HG02938 (cell line): Measurements from ENCODE around the gene PTPN6.

Experiments
- ATAC-seq: cut with Tn5 transposase; IDR thresholded peaks from one replicate; pipeline ENCODE4 v1.9.1; 2021; ENCODE audit warnings: mild to moderate bottlenecking, moderate library complexity; ENCODE audit not compliant: unreplicated experiment

Gene PTPN6

DNA sequence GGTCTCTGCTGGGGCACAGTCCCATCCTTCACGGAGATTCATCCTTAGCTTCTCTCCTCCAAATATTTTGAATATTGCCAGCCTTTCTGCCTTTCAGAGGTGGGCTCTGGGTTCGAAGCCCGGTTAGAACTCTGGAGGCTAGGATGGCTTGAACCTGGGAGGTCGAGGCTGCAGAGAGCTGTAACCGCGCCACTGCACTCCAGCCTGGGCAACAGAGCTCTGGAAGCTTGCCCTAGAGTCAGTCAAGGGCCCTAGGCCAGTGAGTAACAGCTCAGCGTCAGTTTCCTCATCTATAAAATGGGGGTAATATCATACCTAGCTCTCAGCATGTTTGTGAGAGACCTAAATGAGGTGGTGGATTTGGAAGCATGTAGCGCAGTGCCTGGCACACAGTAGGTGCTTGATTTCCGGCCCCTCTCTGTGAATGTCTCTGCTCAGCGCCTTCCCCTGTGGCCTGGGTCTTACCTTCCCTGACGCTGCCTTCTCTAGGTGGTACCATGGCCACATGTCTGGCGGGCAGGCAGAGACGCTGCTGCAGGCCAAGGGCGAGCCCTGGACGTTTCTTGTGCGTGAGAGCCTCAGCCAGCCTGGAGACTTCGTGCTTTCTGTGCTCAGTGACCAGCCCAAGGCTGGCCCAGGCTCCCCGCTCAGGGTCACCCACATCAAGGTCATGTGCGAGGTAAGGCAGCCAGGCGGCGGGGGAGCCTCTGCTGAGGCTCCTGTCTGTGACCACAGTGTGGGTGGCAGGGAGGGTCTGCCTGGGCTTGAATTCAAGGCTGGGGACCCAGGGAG is 3.4 kb downstream of the PTPN6 start:
- ATAC-seq, result no peak

DNA sequence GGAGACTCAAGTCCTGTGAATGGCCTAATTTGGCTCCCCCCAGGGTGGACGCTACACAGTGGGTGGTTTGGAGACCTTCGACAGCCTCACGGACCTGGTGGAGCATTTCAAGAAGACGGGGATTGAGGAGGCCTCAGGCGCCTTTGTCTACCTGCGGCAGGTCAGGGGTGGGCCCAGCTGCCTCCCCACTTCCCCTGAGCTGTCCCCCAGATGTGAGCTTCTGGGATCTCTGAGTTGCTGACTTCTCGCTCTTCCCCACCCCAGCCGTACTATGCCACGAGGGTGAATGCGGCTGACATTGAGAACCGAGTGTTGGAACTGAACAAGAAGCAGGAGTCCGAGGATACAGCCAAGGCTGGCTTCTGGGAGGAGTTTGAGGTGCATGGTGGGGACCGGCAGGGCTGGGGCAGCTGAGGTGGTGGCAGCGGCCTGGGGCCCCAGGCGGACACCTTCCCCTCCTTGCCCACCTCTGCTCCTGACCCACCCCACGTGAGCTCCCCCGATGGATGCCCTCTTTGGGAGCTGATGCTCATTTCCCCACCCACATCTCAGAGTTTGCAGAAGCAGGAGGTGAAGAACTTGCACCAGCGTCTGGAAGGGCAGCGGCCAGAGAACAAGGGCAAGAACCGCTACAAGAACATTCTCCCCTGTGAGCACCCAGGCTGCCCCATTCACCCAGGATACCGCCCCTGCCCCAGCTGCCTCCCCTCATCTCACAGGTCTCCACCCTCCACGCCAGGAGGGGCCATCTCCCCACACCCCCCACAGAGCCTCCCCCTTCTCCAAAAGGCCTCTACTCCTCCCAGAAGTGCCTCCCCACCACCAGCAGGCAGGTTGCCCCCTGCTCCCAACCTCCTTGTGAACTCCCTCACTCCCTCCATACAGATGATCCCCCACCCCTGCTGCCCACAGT is 4.2 kb downstream of the PTPN6 start:
- ATAC-seq, result no peak

DNA sequence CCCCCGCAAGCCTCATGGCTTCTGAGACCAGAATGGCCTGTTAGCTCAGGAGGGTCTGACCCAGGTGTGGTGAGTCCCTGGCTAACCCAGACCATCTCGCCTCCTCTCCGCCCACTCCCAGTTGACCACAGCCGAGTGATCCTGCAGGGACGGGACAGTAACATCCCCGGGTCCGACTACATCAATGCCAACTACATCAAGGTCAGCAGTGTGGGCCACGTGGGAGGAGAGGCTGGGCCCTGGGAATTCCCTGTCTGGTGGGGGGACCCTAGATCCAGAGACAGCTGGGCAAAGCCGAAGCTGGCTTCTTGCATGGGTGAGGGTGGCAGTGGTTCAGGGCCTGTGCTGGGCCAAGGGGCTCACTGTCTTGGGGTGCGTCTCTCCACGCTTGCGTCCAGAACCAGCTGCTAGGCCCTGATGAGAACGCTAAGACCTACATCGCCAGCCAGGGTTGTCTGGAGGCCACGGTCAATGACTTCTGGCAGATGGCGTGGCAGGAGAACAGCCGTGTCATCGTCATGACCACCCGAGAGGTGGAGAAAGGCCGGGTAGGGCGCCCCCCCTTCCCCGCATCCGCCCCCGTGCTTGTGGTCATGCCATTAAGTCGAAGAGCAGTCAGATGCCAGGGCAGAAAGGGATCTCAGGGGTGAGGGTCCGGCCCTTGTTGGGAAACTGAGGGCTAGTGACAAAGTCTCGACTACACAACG is 5.0 kb downstream of the PTPN6 start:
- ATAC-seq, result no peak

GRCh38 chr12:6957151-6957701 is 6.1 kb downstream of the PTPN6 start:
- ATAC-seq, result no peak

DNA sequence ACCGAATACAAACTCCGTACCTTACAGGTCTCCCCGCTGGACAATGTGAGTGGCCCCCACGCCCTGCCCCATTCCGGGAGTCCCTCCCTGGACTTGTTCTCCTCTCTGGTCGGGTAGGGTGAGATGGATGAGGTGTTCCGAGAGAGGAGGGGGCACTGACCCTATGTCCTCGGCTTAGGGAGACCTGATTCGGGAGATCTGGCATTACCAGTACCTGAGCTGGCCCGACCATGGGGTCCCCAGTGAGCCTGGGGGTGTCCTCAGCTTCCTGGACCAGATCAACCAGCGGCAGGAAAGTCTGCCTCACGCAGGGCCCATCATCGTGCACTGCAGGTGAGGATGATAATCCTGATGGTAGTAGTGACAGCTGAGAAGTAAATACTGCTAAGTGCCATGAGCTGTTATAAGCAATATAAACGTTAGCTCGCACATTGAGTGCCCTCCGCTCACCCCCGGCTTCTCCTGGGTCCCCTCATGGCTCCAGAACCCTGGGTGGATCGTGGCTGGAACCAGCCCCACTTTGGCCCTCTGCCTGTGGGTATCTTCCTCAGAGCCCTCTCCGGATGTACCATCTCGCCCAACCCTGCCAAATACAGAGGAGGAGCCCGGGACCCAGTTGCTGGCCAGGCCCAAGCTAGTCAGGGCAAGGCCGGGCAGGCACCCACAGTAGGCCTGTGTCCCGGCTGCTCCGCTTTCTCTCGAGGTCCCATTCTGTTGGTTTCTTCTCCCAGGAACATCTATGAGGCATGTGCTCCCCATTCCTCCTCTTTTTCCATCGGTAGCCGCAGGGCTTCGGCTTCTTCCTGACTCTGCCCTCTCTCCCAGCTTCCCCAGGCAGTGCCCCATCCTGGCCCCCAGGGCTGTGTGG is 6.8 kb downstream of the PTPN6 start:
- no peak for ATAC-seq

DNA sequence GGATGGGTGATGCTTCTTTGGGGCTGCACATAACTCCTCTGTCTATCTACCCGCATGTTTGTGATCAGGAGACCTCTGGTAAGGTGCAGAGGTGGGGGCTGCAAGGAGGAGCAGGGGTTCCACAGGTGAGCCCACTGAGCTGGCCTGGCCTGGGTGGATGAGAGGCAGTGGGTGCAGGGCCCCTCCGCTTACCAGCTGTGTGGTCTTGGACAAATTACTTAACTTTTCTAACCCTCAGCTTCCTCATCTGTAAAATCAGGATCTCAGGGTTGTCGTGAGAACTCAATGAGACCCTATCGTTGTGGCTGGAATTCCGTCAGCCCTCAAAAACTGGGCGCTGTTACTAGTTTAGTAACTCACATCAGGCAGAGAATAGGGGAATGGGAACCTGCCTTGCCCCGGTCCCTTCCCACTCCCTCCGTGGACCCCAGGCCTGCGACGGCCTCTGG is 7.5 kb downstream of the PTPN6 start:
- no peak for ATAC-seq

DNA sequence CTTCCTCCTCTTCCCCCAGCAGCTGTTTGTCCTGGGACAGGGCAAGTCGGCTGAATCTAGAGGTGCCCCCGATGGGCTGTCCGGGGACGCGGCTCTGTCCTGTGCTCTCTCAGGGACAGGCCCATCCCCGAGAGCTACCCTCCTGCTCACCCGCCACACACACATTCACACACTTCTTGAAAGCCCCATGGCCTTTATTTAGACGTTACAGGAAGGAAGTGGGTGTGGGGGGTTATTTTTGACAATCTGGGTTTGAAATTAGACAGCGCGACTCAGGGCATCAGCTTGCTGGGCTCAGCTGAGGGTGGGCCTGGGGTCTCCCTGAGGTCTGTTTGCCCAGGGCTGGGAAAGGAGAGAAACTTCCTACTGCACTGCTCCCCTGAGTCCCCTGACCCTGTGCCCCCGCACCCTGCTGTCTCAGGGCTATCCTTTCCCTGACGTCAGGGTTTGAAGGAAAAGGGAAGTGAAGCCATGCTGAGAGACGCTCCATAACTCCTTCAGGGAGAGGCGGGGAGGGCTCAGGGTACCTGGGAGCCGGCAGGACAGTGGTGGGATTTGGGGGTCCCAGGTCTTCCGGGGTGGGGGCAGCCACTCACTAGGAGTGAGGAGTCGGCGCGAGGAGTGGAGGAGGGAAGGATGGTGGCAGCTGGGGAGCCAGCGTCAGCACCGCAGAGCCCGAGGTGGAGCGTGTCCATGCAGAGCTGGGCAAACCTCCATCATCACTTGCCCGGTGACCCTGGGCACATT is 8.1 kb downstream of the PTPN6 start:
- ATAC-seq, result peak; percentile 45

- no peak for ATAC-seq
Measured at GRCh38 chr12:6959805-6960592, 8.8 kb downstream of the PTPN6 start.

GRCh38 chr12:6960593-6961277 is 9.6 kb downstream of the PTPN6 start:
- ATAC-seq, result no peak

- no peak for ATAC-seq
Measured at GRCh38 chr12:6961278-6961694, 10.1 kb downstream of the PTPN6 start.

GRCh38 chr12:6961695-6962284 is 10.6 kb downstream of the PTPN6 start:
- no peak for ATAC-seq

GRCh38 chr12:6962285-6963015 is 11.3 kb downstream of the PTPN6 start:
- ATAC-seq, result no peak

DNA sequence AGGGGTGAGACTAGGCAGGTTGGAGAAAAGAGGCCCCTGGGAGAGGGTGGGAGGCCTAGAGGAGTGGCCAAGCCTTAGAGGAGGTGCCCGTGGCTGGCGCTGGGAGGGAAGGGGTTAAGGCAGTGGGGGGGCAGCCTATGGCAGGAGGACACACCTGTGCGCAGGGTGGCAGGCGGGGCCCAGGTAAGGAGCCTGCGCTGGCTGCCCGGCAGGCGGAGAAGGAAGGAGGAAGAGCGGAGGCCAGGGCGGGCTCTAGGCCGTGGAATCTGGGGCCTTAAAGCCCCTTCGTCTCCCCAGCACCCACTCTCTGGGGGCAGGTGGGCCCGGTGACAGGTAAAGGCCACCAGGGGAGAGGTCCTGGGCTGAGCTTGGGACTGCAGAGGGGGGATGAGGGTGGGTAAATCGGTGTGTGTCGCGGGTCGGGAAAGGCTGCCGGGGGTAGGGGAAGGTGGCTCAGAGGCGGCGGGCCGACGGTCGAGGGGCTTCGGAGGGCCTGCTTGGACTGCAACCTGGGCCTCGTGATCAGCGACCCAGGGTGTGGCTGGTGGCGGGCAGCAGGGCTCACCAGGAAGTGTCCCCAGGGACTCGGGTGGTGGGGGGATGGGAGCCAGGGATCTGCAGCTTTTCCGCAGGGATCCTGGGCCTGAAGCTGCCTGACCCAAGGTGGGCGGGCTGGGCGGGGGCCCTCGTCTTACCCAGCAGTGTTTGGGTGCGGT is 12.0 kb downstream of the PTPN6 start:
- ATAC-seq, result no peak

DNA sequence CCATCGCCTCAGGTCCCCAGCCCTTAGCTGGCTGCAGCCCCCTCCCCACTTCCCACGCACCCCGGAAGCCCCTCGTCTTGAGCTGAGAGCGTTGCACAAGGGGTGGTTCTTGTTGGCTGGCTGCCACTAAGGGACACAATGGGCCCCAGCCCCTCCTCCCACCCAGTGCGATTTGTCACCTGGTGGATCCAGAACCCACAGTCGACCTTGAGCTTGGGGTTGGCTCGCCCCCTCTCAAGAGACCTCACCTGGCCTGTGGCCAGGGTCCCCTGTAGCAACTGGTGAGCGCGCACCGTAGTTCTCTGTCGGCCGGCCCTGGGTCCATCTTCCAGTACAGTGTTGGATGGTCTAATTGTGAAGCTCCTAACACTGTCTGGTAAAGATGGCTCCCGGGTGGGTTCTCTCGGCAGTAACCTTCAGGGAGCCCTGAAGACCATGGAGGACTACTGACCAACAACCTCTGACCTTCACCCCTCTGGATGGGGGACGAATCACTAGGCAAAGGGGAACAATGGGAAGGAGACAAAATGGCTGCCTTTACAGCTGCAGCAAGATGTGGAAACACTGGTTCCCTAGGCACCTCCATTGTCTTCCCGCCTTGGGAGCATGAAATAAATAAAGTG is 12.7 kb downstream of the PTPN6 start:
- no peak for ATAC-seq

DNA sequence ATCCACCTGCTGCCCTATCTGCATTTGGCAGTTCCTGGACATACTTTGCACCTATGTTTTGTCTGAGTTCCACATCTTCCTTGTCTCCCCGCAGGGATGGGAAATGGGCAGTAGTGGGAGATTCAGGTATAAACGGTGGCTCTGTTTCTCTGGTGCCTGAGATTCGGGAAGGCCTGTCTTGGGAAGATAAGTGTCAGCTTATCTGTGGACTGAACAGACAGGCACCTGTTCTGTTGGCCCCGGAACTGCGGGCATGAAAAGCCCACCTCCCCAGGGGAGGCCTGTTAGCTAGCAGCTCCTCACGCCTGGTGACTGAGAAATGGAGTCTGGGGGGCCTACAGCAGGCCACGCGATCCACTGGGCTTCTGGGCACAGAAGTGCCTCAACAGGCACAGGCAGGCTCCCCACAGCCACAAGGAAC is 13.5 kb downstream of the PTPN6 start:
- ATAC-seq, result no peak
